Adipose tissue (tissue), 3 donors: Measurements from ENCODE around the gene SQOR. TPM values are rescaled to one million over a fixed set of nuclear protein-coding genes. Genes with fewer than 3 reads are reported as not detected.

Source experiments
- H3K27ac ChIP-seq: one replicate; pipeline ENCODE4 v1.5.1; 2013; ENCODE audit warnings: low read depth, low read length
- WGBS, 3 donors: extraction: QIAGEN DNeasy Blood & Tissue Kit; methylation state at CpG; one replicate each; pipeline ENCODE4 v1.1.7; 2013; 5-methylcytosine and 5-hydroxymethylcytosine counted together
- polyA plus RNA-seq, 3 donors: library from polyadenylated mRNA; stranded (reverse); fragments of 200-250 nt; gene quantifications; one replicate each; pipeline ENCODE4 v1.2.3, GENCODE V29; 2013
- donor health status: healthy with polysubstance abuse.
- donor health status: Bipolar disorder and iron deficiency.
- donor health status: healthy.

The SQOR gene
- polyA plus RNA-seq, 3 donors, result 40.9 to 44.8 (median 43.1) TPM

- no peak overlapping the region for H3K27ac ChIP-seq
- WGBS, 3 donors, result 53 to 70% (median 65%) methylated on average over 5 of the region's 5 CpGs
These were observed 99.5 kb downstream of the SQOR start for GRCh38 chr15:45734260-45734711.

Other genes with a start within 250 kb of the SQOR start
- 1 to 10 TPM in 2 of 3 donors, under 1 TPM in 1; 0.55 to 3.7 (median 2.0) TPM for gene SLC30A4, start 112.3 kb upstream of the SQOR start, polyA plus RNA-seq
- 10 to 100 TPM; 11.9 to 46.8 (median 31.7) TPM for gene BLOC1S6, start 47.6 kb upstream of the SQOR start, polyA plus RNA-seq